Spleen (tissue), 7 donors: ENCODE results near the gene LRRC47.

ENCODE experiments used
- POLR2A ChIP-seq, 3 donors: fragments of 450-650 bp; IDR thresholded peaks; one replicate each; pipeline ENCODE4 v1.5.1; 2017; ENCODE audit warnings: antibody characterized with exemption in 3 of 3, mild to moderate bottlenecking in 1 of 3
- POLR2AphosphoS5 ChIP-seq, 3 donors: sonication (generic); formaldehyde crosslinking; IDR thresholded peaks; one replicate each; pipeline ENCODE4 v1.5.1; 2017; ENCODE audit warnings: antibody characterized with exemption in 3 of 3
- TF ChIP-seq, protein P1 (sequence below), 11 experiments: fragments of 200-600 bp in 7 of 11; fragments of 450-650 bp in 4 of 11; sonication (generic) in 4 of 11; IDR thresholded peaks in 8 of 11; conservative IDR thresholded peaks in 3 of 11; 1 replicate in 7 of 11; 2 replicates in 4 of 11; pipeline versions ENCODE4 v1.4.0 to v1.8.0; 2016 to 2021; ENCODE audit warnings: antibody characterized with exemption in 11 of 11, inconsistent platforms in 4 of 11, mild to moderate bottlenecking in 1 of 11
- donor health status: DM: no; HTN: no; CAD: no; lungs with moderate emphysema.
- donor health status: DM: no; HTN: no; CAD: no.
- donor health status: DM: no; HTN: no; CAD: no.

DNA sequence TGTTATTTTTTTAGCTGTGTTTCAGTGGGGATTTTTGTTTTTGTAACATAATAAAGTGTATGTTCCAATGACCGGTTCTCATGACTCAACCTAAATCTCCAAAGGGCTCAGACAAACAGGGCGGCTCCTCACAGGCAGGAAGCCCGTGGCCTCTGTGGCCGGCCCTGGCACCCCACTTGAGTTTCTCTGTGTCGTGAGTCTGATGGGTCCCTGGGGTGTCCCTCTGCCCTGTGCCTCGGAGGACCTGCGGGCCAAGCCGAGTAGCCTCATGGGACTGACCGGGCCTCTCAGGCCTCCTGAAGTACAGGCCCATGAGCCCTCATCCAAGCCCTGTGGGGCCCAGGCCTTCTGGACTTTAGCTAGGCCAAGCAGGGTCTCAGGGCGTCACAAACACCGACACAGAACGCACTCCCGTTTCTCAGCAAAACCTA, 60.2 kb downstream of the LRRC47 start:
- TF ChIP-seq, protein P1, sequence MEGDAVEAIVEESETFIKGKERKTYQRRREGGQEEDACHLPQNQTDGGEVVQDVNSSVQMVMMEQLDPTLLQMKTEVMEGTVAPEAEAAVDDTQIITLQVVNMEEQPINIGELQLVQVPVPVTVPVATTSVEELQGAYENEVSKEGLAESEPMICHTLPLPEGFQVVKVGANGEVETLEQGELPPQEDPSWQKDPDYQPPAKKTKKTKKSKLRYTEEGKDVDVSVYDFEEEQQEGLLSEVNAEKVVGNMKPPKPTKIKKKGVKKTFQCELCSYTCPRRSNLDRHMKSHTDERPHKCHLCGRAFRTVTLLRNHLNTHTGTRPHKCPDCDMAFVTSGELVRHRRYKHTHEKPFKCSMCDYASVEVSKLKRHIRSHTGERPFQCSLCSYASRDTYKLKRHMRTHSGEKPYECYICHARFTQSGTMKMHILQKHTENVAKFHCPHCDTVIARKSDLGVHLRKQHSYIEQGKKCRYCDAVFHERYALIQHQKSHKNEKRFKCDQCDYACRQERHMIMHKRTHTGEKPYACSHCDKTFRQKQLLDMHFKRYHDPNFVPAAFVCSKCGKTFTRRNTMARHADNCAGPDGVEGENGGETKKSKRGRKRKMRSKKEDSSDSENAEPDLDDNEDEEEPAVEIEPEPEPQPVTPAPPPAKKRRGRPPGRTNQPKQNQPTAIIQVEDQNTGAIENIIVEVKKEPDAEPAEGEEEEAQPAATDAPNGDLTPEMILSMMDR (IDR thresholded peaks at IDR 0.05 in 8 of 11, conservative IDR thresholded peaks at IDR 0.05 in 3 of 11), result no peak
- TF ChIP-seq POLR2A (IDR thresholded peaks at IDR 0.05) (no peak), POLR2AphosphoS5 (IDR thresholded peaks at IDR 0.05) (no peak)
